Measurements from ENCODE around the gene PLCB1. TPM values are rescaled to one million over a fixed set of nuclear protein-coding genes. Genes with fewer than 3 reads are reported as not detected.

Gene PLCB1
- polyA plus RNA-seq, 1 experiment, result 16.4 TPM

DNA sequence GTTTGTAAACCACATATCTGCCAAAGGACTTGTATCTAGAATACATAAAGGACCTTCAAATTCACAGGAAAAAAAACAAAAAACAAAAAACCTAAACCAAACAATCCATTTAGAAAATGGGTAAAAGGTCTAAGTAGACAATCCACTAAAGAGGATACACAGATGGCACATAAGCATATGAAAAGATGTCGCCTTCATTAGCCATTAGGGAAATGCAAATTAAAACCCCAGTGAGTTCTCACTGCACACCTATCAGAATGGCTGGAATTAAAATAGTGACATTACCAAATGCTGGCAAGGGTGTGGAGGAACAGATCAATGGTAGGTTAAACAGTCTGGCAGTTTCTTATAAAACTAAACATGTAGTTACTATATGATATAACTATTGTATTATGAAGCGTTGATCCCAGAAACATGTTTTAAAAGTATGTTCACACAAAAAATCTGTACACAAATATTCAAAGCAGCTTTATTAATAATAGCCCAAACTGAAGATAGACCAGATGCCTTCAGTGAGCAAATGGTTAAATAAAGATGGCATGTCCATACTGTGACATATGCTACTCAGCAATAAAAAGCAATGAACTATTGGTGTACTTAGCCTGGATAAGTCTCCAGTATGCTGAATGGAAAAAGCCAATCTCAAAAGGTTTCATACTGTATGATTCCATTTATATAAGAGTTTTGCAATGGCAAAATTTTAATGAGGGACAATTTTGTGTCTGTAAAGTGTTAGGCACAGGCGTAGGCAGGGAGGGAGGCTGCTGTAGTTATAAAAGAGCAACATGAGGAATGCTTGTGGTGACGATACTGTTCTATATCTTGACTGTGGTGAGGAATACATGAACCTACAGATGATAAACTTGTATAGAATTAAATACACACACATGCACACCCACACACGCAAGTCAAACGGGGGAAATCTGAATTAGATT is 43.9 kb downstream of the PLCB1 start:
- Histone ChIP-seq H3K9me3 (ENCODE audit: control insufficient read depth, insufficient read depth, low read length) (no peaks in the 10 kb centered on the region), H3K27me3 (ENCODE audit: control insufficient read depth, insufficient read depth, low read length) (no peaks in the 10 kb centered on the region), H3K27ac (ENCODE audit: low read depth, low read length) (no peak overlapping the region), H3K4me3 (ENCODE audit: low read depth, low read length) (no peak overlapping the region)
- CTCF ChIA-PET, result no interaction called here
- TF ChIP-seq, protein P1, sequence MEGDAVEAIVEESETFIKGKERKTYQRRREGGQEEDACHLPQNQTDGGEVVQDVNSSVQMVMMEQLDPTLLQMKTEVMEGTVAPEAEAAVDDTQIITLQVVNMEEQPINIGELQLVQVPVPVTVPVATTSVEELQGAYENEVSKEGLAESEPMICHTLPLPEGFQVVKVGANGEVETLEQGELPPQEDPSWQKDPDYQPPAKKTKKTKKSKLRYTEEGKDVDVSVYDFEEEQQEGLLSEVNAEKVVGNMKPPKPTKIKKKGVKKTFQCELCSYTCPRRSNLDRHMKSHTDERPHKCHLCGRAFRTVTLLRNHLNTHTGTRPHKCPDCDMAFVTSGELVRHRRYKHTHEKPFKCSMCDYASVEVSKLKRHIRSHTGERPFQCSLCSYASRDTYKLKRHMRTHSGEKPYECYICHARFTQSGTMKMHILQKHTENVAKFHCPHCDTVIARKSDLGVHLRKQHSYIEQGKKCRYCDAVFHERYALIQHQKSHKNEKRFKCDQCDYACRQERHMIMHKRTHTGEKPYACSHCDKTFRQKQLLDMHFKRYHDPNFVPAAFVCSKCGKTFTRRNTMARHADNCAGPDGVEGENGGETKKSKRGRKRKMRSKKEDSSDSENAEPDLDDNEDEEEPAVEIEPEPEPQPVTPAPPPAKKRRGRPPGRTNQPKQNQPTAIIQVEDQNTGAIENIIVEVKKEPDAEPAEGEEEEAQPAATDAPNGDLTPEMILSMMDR (IDR thresholded peaks at IDR 0.05; ENCODE audit: low read depth, low read length), result no peak
- no peak for DNase-seq (ENCODE audit: low read depth, low spot score)
- POLR2A ChIA-PET, result no interaction called here

DNA sequence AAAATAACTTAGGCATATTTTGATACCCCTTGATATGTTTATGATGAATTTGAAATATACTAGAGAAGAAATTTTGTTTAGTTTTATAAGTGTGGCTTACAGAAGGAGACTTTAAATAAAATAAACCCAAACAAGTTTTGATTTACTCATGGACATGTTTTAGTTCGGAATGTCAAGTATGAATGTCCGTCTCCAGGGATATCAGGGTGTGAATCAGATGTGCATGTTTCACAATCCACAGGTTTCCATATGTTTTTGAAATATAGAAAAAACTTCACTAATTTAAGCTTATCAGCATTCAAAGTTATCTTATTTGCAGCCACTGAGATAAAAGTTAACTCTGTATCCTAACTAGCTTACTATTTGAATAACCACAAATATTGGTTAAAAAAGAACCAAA is 51.5 kb downstream of the PLCB1 start:
- CTCF ChIA-PET, result no interaction called here

DNA sequence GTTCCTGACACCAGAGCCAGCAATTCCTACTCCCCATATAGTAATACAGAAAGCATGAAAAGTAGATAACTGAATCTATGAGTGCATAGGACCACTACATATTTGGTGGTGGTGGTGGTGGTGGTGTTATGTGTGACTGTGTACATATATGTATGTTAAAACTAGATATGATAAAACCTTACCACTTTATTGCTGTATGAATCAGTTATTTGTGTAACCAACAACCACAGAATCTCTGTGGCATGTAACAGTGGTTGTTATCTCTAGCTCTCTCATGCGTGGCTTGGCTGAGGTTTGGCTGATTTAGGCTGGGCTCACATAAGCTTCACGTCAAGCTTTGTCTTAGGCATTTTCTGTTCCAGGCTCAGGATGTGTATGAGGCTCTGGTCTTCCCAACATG is 55.7 kb downstream of the PLCB1 start:
- Histone ChIP-seq H3K9me3 (ENCODE audit: control insufficient read depth, insufficient read depth, low read length) (no peaks in the 10 kb centered on the region), H3K27ac (ENCODE audit: low read depth, low read length) (no peak overlapping the region), H3K27me3 (ENCODE audit: control insufficient read depth, insufficient read depth, low read length) (no peaks in the 10 kb centered on the region), H3K4me3 (ENCODE audit: low read depth, low read length) (no peak overlapping the region)
- CTCF ChIA-PET, result no interaction called here
- no peak for DNase-seq (ENCODE audit: low read depth, low spot score)
- POLR2A ChIA-PET, result no interaction called here
- TF ChIP-seq, protein P1 (IDR thresholded peaks at IDR 0.05; ENCODE audit: low read depth, low read length), result no peak

More for the DNA sequence above, 51.5 kb downstream of the PLCB1 start:
- Histone ChIP-seq H3K27me3 (ENCODE audit: control insufficient read depth, insufficient read depth, low read length) (no peaks in the 10 kb centered on the region), H3K9me3 (ENCODE audit: control insufficient read depth, insufficient read depth, low read length) (no peaks in the 10 kb centered on the region), H3K4me3 (ENCODE audit: low read depth, low read length) (no peak overlapping the region), H3K27ac (ENCODE audit: low read depth, low read length) (no peak overlapping the region)
- DNase-seq (ENCODE audit: low read depth, low spot score), result no peak
- POLR2A ChIA-PET, result no interaction called here
- TF ChIP-seq, protein P1 (IDR thresholded peaks at IDR 0.05; ENCODE audit: low read depth, low read length), result no peak

DNA sequence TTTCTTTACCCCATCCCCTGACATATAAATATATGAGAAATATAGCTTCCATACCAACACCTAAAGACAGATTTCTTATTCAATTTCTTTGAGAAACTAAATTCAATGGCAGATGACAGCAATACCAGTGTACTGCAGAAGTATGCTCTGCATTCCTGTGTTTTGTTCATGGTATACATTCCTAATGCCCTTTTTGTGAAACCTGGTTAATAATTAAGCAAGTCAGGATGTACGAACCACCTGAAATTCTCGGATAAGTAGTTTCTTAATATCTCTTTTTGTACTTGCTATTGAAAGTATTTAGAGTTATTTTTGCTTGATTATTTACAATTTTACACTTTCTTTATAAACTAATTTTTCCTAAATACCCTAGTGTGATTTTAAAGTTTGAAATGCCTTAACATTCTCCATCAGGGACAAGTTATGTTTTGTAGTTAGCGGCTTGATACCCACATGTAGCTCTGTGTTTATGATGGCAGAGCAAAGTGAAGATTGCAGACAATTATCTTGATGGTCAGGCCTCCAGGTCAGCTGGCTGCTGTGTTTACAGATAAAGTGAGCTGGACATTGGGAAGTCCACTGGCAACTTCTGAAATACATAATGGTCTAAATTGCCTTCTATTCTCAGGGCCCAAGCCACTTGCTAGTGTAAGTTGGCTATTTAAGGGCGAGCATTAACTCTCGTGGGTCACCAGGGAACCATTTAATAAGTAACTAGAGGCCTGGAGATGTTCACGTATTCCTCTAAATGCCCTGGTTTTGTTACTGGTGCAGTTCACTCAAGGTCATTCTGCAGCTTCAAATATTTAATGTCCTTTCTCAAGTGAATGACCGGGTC is 58.2 kb downstream of the PLCB1 start:
- no peaks in the 10 kb centered on the region for H3K27me3 ChIP-seq (ENCODE audit: control insufficient read depth, insufficient read depth, low read length)
- ChIA-PET CTCF (no interaction called here), POLR2A (no interaction called here)
- no peak overlapping the region for H3K4me3 ChIP-seq (ENCODE audit: low read depth, low read length)
- H3K9me3 ChIP-seq (ENCODE audit: control insufficient read depth, insufficient read depth, low read length), result no peaks in the 10 kb centered on the region
- TF ChIP-seq, protein P1 (IDR thresholded peaks at IDR 0.05; ENCODE audit: low read depth, low read length), result no peak
- no peak overlapping the region for H3K27ac ChIP-seq (ENCODE audit: low read depth, low read length)
- no peak for DNase-seq (ENCODE audit: low read depth, low spot score)

DNA sequence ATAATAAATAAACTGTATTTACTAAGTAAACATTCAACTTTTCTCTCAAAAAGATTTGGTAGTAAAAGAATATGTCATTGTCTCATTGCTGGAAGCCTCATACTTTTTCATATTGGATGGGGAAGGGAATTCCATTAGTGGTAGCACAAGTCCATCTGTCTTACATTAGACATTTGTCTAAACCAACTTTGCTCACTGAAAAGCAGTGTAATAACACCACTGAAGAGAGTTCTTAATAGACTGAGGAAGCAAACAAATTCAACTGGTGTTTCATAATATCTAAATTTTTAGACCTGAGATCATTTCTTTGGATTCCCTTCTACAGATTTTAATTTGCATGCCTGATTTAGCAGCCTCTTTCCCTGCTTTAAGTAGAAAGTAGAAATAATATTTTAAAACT is 62.7 kb downstream of the PLCB1 start:
- no peak for DNase-seq (ENCODE audit: low read depth, low spot score)
- H3K27ac ChIP-seq (ENCODE audit: low read depth, low read length), result no peak overlapping the region
- ChIA-PET POLR2A (no interaction called here), CTCF (no interaction called here)
- no peaks in the 10 kb centered on the region for H3K27me3 ChIP-seq (ENCODE audit: control insufficient read depth, insufficient read depth, low read length)
- no peak overlapping the region for H3K4me3 ChIP-seq (ENCODE audit: low read depth, low read length)
- H3K9me3 ChIP-seq (ENCODE audit: control insufficient read depth, insufficient read depth, low read length), result no peaks in the 10 kb centered on the region
- TF ChIP-seq, protein P1 (IDR thresholded peaks at IDR 0.05; ENCODE audit: low read depth, low read length), result no peak

All from AG04450 (cell line).